RWPE1 (cell line): ENCODE measurements around the gene NEAT1.
A peak's percentile ranks its signal among the peaks of the same experiment; 100 is the strongest.

ENCODE experiments used
- CTCF ChIA-PET: fragments of 350-600 bp; sonication (Branson Sonifier 250); formaldehyde crosslinking; extraction: SDS; loops from one replicate; lab custom pipeline; 2021; lab: Yijun Ruan, JAX
- POLR2A ChIA-PET: fragments of 400-600 bp; formaldehyde crosslinking; extraction: SDS; loops from one replicate; lab custom pipeline; 2020; ENCODE audit warnings: antibody characterized with exemption; ENCODE audit not compliant: low non-redundant PET; lab: Yijun Ruan, JAX
- DNase-seq: peaks from one replicate; pipeline ENCODE4 v3.0.0; 2012; ENCODE audit warnings: low spot score
- H3K27ac ChIP-seq: fragments of 450-650 bp; 2 replicates; pipeline ENCODE4 v1.5.1; 2017
- CTCF ChIP-seq: fragments of 450-650 bp; conservative IDR thresholded peaks from 2 replicates; pipeline ENCODE4 v1.5.1; 2017; ENCODE audit warnings: low read depth, mild to moderate bottlenecking

NEAT1 gene

GRCh38 chr11:65422633-65423515, at the start of gene NEAT1:
Gene NEAT1, plus strand, starts transcription at chr11:65422798.
- peak within 1 kb of the TSS; percentile 100 for H3K27ac ChIP-seq
- no peak for TF ChIP-seq CTCF
- CTCF ChIA-PET, result no interaction called here
- DNase-seq, result peak; percentile 71
- POLR2A ChIA-PET, result interaction anchor here (0.6 to 1.6 kb wide), 5 partner anchors 41 to 322 kb away, joined by 3 to 8 read pairs (median 4); partner anchors contain the start of genes FAM89B, MALAT1 and SLC25A45

- POLR2A ChIA-PET, result no interaction called here
- no peak for DNase-seq
- CTCF ChIA-PET, result interaction anchor here (0.6 kb wide), 1 partner anchor 17 kb away, joined by 3 read pairs; no protein-coding TSS in a partner anchor
- peak overlapping the region; percentile 100; the same call in 1 of the 2 replicates for H3K27ac ChIP-seq
- no peak for TF ChIP-seq CTCF
These were observed 48.6 kb upstream of the NEAT1 start for GRCh38 chr11:65373839-65374580.

- TF ChIP-seq CTCF, result no peak
- H3K27ac ChIP-seq, result peak overlapping the region; percentile 100
- POLR2A ChIA-PET, result interaction anchor here (0.6 kb wide), 1 partner anchor 283 kb away, joined by 3 read pairs; no protein-coding TSS in a partner anchor
- CTCF ChIA-PET, result interaction anchor here (0.7 kb wide), 1 partner anchor 151 kb away, joined by 9 read pairs; no protein-coding TSS in a partner anchor
- no peak for DNase-seq
These were observed 47.6 kb upstream of the NEAT1 start for GRCh38 chr11:65375012-65375411.

GRCh38 chr11:65376138-65376713, 46.4 kb upstream of the NEAT1 start:
- no peak for DNase-seq
- ChIA-PET CTCF (interaction anchor here (0.7 kb wide), 1 partner anchor 93 kb away, joined by 3 read pairs; no protein-coding TSS in a partner anchor), POLR2A (interaction anchor here (0.5 to 1.1 kb wide), 4 partner anchors 10 to 166 kb away, joined by 3 to 4 read pairs (median 4); no protein-coding TSS in a partner anchor)
- H3K27ac ChIP-seq, result peak overlapping the region; percentile 100; the same call in 1 of the 2 replicates
- no peak for TF ChIP-seq CTCF

DNA sequence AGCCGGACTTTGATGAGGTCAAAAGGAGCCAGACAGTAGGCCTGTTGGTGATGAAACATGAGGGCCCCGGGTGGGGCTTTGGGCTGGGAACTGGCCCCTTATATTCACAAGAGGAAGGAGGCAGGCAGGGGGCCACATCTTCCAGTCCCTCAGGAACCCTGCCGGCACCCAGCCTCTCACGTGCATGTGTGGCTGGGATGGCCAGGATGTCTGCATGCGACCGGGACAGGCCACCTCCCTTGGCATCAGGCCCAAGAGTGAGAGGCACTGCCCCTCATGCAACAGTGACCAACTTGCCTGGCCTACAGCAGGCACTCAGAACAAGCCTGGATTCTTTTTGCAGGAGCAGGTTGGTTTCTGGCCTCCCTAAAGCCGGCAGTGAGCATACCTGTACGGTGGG, 45.6 kb upstream of the NEAT1 start:
- peak overlapping the region; percentile 100 for H3K27ac ChIP-seq
- CTCF ChIA-PET, result no interaction called here
- DNase-seq, result no peak
- TF ChIP-seq CTCF, result no peak
- POLR2A ChIA-PET, result no interaction called here
